Body of pancreas (tissue), 4 donors: ENCODE data around the gene CRY1. TPM values are rescaled to one million over a fixed set of nuclear protein-coding genes. Genes with fewer than 3 reads are reported as not detected.

ENCODE experiments used
- ATAC-seq: fragments of 150-250 bp; one replicate; pipeline ENCODE4 v1.9.1; 2016
- DNase-seq, 4 donors: peaks; one replicate each; pipeline ENCODE4 v3.0.0-alpha.2; 2019
- H3K27ac ChIP-seq, 4 donors: fragments of 200-600 bp; sonication (generic); 1 replicate in 3 of 4; 2 replicates in 1 of 4; pipeline versions ENCODE4 v1.5.1 to v1.6.1; 2016 to 2019; ENCODE audit warnings: mild to moderate bottlenecking in 1 of 4, mixed read lengths in 1 of 4, moderate library complexity in 1 of 4
- H3K27me3 ChIP-seq, 2 donors: fragments of 200-600 bp; sonication (generic); one replicate each; pipeline ENCODE4 v1.6.0; 2016; ENCODE audit warnings: mild to moderate bottlenecking in 1 of 2
- H3K36me3 ChIP-seq, 2 donors: fragments of 200-600 bp; sonication (generic); replicated peaks in 1 of 2; 2 replicates each; pipeline ENCODE4 v1.5.1; 2016; ENCODE audit warnings: low read depth in 2 of 2; ENCODE audit not compliant: insufficient read depth in 1 of 2
- H3K4me1 ChIP-seq: fragments of 200-600 bp; sonication (generic); one replicate; pipeline ENCODE4 v1.6.0; 2016
- H3K4me3 ChIP-seq, 2 donors: fragments of 200-600 bp; sonication (generic); 1 replicate in 1 of 2; 2 replicates in 1 of 2; pipeline ENCODE4 v1.5.1; 2016 to 2019
- H3K9me3 ChIP-seq, 3 donors: fragments of 200-600 bp; sonication (generic); 1 replicate in 2 of 3; 2 replicates in 1 of 3; pipeline ENCODE4 v1.5.1; 2016
- POLR2A ChIP-seq, 3 donors: fragments of 450-650 bp; IDR thresholded peaks; one replicate each; pipeline ENCODE4 v1.6.1; 2016; ENCODE audit warnings: antibody characterized with exemption in 3 of 3, mild to moderate bottlenecking in 2 of 3
- WGBS, 2 donors: methylation state at CpG; one replicate each; pipeline ENCODE4 v1.1.5; 2017; 5-methylcytosine and 5-hydroxymethylcytosine counted together
- intact Hi-C: fragments of 100-400 bp; cut with DNase I; formaldehyde crosslinking; loops from one replicate; pipeline ENCODE4 v1.15.1; 2023
- total RNA-seq, 2 donors: library from RNA; depleted of rRNA; stranded (reverse); fragments of >200 nt; gene quantifications; one replicate each; pipeline ENCODE4 v1.1.0, GENCODE V29; 2016
- TF ChIP-seq, protein P1 (sequence below), 7 experiments: fragments of 450-650 bp in 4 of 7; fragments of 200-600 bp in 3 of 7; sonication (generic) in 3 of 7; IDR thresholded peaks; one replicate each; pipeline ENCODE4 v1.5.1; 2016 to 2019; ENCODE audit warnings: antibody characterized with exemption in 7 of 7

Gene CRY1
- total RNA-seq, 2 donors from 2014 or later: 12.5 to 15.6 TPM

DNA sequence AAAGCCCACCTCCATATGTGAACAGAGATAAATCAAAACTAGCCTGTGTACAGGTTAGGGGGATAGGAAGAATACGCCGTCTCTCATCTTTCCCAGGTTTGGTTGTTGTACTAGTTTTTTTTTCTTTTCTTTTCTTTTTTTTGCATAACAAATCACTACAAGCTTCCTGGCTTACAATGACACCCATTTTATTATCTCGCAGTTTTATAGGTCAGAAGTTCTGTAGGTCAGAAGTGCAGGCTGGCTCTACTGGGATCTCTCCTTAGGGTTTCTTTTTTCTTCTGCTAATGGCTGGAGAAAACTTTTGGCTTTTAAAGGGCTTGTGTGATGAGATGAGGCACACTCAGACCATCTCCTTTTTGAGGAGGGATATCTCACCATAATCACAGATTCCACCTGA is 25.7 kb upstream of the CRY1 start:
- Histone ChIP-seq H3K27ac (no peak overlapping the region), H3K4me3 (no peak overlapping the region), H3K4me1 (no peaks in the 10 kb centered on the region), H3K36me3 (no peaks in the 10 kb centered on the region), H3K27me3 (no peaks in the 10 kb centered on the region), H3K9me3 (no peaks in the 10 kb centered on the region)
- no peak for DNase-seq
- intact Hi-C loops: no loop called here
- 62 to 84% methylated on average over 3 of the region's 3 CpGs for WGBS, 2 donors
- TF ChIP-seq, protein P1, sequence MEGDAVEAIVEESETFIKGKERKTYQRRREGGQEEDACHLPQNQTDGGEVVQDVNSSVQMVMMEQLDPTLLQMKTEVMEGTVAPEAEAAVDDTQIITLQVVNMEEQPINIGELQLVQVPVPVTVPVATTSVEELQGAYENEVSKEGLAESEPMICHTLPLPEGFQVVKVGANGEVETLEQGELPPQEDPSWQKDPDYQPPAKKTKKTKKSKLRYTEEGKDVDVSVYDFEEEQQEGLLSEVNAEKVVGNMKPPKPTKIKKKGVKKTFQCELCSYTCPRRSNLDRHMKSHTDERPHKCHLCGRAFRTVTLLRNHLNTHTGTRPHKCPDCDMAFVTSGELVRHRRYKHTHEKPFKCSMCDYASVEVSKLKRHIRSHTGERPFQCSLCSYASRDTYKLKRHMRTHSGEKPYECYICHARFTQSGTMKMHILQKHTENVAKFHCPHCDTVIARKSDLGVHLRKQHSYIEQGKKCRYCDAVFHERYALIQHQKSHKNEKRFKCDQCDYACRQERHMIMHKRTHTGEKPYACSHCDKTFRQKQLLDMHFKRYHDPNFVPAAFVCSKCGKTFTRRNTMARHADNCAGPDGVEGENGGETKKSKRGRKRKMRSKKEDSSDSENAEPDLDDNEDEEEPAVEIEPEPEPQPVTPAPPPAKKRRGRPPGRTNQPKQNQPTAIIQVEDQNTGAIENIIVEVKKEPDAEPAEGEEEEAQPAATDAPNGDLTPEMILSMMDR (IDR thresholded peaks at IDR 0.05): no peak
- no peak for TF ChIP-seq POLR2A (IDR thresholded peaks at IDR 0.05)
- no peak for ATAC-seq

DNA sequence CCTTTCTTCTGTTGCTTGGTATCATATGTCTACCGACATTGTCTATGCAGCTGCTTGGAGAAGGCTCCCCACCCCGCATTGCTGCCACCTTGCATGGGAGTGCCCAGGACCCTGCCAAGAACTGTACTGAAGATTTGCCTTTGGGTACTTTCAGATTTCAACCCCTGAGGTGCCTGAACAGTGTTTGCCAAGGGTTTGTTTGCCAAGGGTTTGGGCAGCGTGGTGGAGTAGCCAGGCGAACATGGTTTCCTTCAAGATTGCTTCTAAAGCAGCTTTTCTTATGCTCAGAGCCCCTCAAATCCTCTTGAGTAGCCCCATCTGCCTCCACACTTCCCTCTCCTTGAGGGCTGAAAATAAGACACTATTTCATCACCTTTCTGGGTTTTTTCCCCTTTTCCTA is 25.3 kb upstream of the CRY1 start:
- H3K4me3 ChIP-seq: no peak overlapping the region
- DNase-seq: no peak
- intact Hi-C loops: no loop called here
- no peaks in the 10 kb centered on the region for H3K27me3 ChIP-seq
- TF ChIP-seq POLR2A (IDR thresholded peaks at IDR 0.05): no peak
- TF ChIP-seq, protein P1 (IDR thresholded peaks at IDR 0.05): no peak
- no peak for ATAC-seq
- no peaks in the 10 kb centered on the region for H3K9me3 ChIP-seq
- no peaks in the 10 kb centered on the region for H3K36me3 ChIP-seq
- 57 to 80% methylated on average over 4 of the region's 4 CpGs for WGBS, 2 donors
- no peaks in the 10 kb centered on the region for H3K4me1 ChIP-seq
- H3K27ac ChIP-seq: no peak overlapping the region

DNA sequence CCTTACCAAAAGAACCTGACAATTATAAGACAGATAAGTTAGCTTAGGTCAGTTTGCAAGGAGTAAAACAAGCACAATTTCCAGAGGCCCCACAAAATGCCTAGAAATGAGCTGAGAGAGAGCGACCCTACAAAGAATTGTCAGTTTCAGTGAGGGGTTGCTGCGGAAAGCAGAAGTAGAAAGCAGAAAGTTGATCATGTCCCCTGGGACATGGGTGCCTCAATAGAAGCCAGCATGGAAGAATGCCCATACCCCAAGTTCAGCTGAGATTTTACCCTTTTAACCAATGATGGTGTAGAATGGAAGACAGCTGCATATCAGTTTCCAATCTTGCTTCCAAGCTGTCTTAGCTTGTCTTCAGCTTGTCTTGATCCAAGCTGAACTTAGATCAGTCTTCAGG is 21.8 kb upstream of the CRY1 start:
- 81 to 86% methylated on average over 2 of the region's 2 CpGs for WGBS, 2 donors

DNA sequence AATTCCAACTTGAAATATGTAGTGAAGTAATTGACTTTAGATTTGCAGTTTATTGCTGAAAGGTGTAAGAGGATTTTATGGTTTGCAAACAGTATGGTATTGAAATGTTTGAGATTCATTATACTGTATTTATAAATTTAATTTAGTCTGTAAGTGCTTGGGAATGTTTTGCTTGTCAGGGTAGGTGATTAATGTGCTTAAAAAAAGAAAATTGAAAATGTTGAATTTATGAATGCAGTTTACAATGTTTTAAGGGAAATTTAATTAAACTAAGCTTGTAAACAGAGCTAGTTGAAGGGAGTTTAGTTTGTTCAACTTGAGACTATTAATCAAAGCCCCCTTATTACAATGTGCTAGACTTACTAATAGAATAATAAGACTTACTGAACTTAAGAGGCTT is 18.0 kb upstream of the CRY1 start:
- Histone ChIP-seq H3K27ac (no peak overlapping the region), H3K4me3 (no peak overlapping the region), H3K9me3 (no peaks in the 10 kb centered on the region), H3K27me3 (no peaks in the 10 kb centered on the region), H3K36me3 (no peaks in the 10 kb centered on the region), H3K4me1 (no peaks in the 10 kb centered on the region)
- TF ChIP-seq, protein P1 (IDR thresholded peaks at IDR 0.05): no peak
- TF ChIP-seq POLR2A (IDR thresholded peaks at IDR 0.05): no peak
- intact Hi-C loops: no loop called here
- DNase-seq: no peak
- ATAC-seq: no peak

More for the DNA sequence above, 21.8 kb upstream of the CRY1 start:
- DNase-seq: no peak
- no peaks in the 10 kb centered on the region for H3K36me3 ChIP-seq
- no peak for ATAC-seq
- no peak overlapping the region for H3K27ac ChIP-seq
- no peaks in the 10 kb centered on the region for H3K4me1 ChIP-seq
- intact Hi-C loops: no loop called here
- H3K4me3 ChIP-seq: no peak overlapping the region
- TF ChIP-seq, protein P1 (IDR thresholded peaks at IDR 0.05): no peak
- no peak for TF ChIP-seq POLR2A (IDR thresholded peaks at IDR 0.05)
- no peaks in the 10 kb centered on the region for H3K27me3 ChIP-seq
- H3K9me3 ChIP-seq: no peaks in the 10 kb centered on the region
